Measurements from ENCODE around the gene GRM2.

DNA sequence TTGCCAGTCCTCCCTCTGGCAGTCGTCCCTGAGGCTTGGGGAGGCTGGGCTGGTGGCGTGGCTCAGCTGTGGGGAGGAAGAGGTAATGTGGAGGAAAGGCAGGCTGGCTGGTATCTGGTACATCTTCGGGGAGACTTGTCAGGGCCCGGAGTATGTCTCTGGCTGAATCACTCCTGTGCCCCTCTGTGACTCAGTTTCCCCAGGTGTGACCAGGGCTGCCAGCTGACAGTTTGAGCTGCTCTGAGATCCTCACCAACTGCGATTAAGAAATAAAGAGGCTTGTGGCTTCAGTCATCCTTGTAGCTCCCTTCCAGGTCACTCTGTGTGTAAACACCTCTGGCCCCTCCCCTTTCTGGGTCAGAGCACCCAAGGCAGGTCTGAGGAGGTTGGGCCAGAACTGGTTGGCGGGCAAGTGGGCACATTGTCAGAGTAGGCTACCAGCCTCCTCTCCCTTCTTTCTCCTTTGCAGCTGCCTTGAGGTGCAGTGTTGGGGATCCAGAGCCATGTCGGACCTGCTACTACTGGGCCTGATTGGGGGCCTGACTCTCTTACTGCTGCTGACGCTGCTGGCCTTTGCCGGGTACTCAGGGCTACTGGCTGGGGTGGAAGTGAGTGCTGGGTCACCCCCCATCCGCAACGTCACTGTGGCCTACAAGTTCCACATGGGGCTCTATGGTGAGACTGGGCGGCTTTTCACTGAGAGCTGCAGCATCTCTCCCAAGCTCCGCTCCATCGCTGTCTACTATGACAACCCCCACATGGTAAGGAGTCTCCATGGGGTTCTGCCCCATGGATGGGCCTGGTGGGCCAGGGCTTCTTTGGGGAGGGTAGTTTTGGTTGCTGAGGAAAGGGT is 32.8 kb upstream of the GRM2 start:
- TF ChIP-seq POLR2A (IDR thresholded peaks at IDR 0.05; ENCODE audit: low read depth, low read length), result no peak
- no peak for TF ChIP-seq TAF1 (IDR thresholded peaks at IDR 0.05; ENCODE audit: low read depth, low read length)
- TF ChIP-seq POLR2AphosphoS5 (IDR thresholded peaks at IDR 0.05; ENCODE audit: low read depth, low read length), result no peak
- no peak for TF ChIP-seq SPI1 (IDR thresholded peaks at IDR 0.05; ENCODE audit: low read depth, low read length)
- no peak for TF ChIP-seq POU2F2 (IDR thresholded peaks at IDR 0.05; ENCODE audit: low read depth, low read length)
